DOHH2 (cell line): ENCODE results near the gene HLA-DRB1.
"Not testable (repeated sequence)": the region's sequence is repeated elsewhere in the genome, so short reads cannot be mapped to it uniquely, and the experiment has no call there.

Source experiments
- H3F3A ChIP-seq: fragments of 200-600 bp; sonication (generic), shearing (Covaris generic); 2 replicates; pipeline ENCODE4 v1.6.0; 2016; ENCODE audit warnings: antibody characterized with exemption, mild to moderate bottlenecking; ENCODE audit not compliant: control insufficient read depth, insufficient read depth
- H3K27ac ChIP-seq: fragments of 200-600 bp; sonication (generic); 2 replicates; pipeline ENCODE4 v1.5.1; 2014; ENCODE audit warnings: low read depth, mild to moderate bottlenecking, low read length, moderate library complexity
- H3K27me3 ChIP-seq: fragments of 200-600 bp; sonication (generic); 2 replicates; pipeline ENCODE4 v1.6.1; 2014; ENCODE audit warnings: mild to moderate bottlenecking, low read length, mixed read lengths; ENCODE audit not compliant: control insufficient read depth
- H3K36me3 ChIP-seq: fragments of 200-600 bp; sonication (generic); 2 replicates; pipeline ENCODE4 v1.6.1; 2014; ENCODE audit warnings: mild to moderate bottlenecking, low read length, moderate library complexity, mixed read lengths; ENCODE audit not compliant: control insufficient read depth
- H3K4me1 ChIP-seq: fragments of 200-600 bp; sonication (generic); 2 replicates; pipeline ENCODE4 v1.6.1; 2014; ENCODE audit warnings: mild to moderate bottlenecking, low read length, mixed read lengths; ENCODE audit not compliant: control insufficient read depth
- H3K4me2 ChIP-seq: fragments of 200-600 bp; sonication (generic); 2 replicates; pipeline ENCODE4 v1.6.0; 2014; ENCODE audit warnings: mild to moderate bottlenecking, low read length, moderate library complexity
- H3K4me3 ChIP-seq: fragments of 200-600 bp; sonication (generic); 2 replicates; pipeline ENCODE4 v1.5.1; 2014; ENCODE audit warnings: mild to moderate bottlenecking, low read length, mixed read lengths
- H3K79me2 ChIP-seq: fragments of 200-600 bp; sonication (generic); 2 replicates; pipeline ENCODE4 v1.6.1; 2014; ENCODE audit warnings: mild to moderate bottlenecking, low read length, mixed read lengths; ENCODE audit not compliant: control insufficient read depth
- H3K9me2 ChIP-seq: fragments of 200-600 bp; sonication (generic); replicated peaks from 2 replicates; pipeline ENCODE4 v1.6.1; 2014; ENCODE audit warnings: mild to moderate bottlenecking, low read length, mixed read lengths; ENCODE audit not compliant: control insufficient read depth
- H3K9me3 ChIP-seq: fragments of 200-600 bp; sonication (generic); 2 replicates; pipeline ENCODE4 v1.6.1; 2014; ENCODE audit warnings: antibody characterized with exemption, low read length, mixed read lengths; ENCODE audit not compliant: control insufficient read depth, insufficient read depth
- H4K20me1 ChIP-seq: fragments of 200-600 bp; sonication (generic); 2 replicates; pipeline ENCODE4 v1.6.0; 2014; ENCODE audit warnings: low read depth, mild to moderate bottlenecking, antibody characterized with exemption, low read length, moderate library complexity; ENCODE audit not compliant: control insufficient read depth, insufficient read depth
- EZH2phosphoT487 ChIP-seq: fragments of 200-600 bp; sonication (generic); IDR thresholded peaks from 2 replicates; pipeline ENCODE4 v1.6.1; 2017; ENCODE audit warnings: borderline replicate concordance, mild to moderate bottlenecking, antibody characterized with exemption, low read length, moderate library complexity, mixed read lengths
- TF ChIP-seq, protein P1 (sequence below): fragments of 200-600 bp; sonication (generic); IDR thresholded peaks from one replicate; pipeline ENCODE4 v1.5.1; 2014; ENCODE audit warnings: antibody characterized with exemption, mild to moderate bottlenecking, low read depth, low read length; ENCODE audit not compliant: poor library complexity, severe bottlenecking

Gene HLA-DRB1

DNA sequence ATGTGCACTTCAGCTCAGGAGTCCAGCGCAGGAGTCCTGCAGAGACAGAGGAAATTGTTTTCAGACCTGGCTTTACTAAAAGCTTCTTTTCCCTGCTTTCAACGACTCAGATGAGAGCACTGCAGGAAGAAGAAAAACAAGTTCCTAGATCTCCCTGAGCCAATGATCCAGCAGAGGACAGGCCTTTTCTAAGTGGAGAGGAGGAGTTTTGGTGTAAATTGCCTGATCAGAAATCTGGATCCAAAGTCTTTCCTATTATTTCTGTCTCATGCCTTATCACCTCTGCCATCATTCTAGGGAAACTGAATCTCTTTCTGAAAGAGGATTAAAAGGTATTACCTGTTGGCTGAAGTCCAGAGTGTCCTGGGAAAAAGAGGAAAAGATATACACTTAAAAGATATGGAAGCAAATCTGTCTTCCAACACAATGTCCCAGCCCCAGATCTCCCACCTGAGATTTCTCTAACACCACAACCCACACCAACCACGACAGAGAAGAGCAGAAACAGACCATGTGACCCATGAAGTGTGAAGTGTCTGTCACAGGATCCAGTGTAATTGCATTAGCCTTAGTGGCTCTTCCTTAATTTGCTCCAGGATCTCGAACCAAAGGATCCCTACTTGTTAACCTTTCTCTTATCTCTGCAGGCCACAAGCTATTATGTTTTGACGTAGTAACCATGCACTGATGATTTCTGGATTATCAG is 36.5 kb downstream of the HLA-DRB1 start:
- no peak overlapping the region for H3K4me3 ChIP-seq
- TF ChIP-seq EZH2phosphoT487 = no peak
- TF ChIP-seq, protein P1, sequence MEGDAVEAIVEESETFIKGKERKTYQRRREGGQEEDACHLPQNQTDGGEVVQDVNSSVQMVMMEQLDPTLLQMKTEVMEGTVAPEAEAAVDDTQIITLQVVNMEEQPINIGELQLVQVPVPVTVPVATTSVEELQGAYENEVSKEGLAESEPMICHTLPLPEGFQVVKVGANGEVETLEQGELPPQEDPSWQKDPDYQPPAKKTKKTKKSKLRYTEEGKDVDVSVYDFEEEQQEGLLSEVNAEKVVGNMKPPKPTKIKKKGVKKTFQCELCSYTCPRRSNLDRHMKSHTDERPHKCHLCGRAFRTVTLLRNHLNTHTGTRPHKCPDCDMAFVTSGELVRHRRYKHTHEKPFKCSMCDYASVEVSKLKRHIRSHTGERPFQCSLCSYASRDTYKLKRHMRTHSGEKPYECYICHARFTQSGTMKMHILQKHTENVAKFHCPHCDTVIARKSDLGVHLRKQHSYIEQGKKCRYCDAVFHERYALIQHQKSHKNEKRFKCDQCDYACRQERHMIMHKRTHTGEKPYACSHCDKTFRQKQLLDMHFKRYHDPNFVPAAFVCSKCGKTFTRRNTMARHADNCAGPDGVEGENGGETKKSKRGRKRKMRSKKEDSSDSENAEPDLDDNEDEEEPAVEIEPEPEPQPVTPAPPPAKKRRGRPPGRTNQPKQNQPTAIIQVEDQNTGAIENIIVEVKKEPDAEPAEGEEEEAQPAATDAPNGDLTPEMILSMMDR = no peak
- no peaks in the 10 kb centered on the region for H3K36me3 ChIP-seq
- no peaks in the 10 kb centered on the region for H3K9me2 ChIP-seq
- H3K79me2 ChIP-seq = no peaks in the 10 kb centered on the region
- no peaks in the 10 kb centered on the region for H4K20me1 ChIP-seq
- H3K27me3 ChIP-seq = no peaks in the 10 kb centered on the region
- no peaks in the 10 kb centered on the region for H3K9me3 ChIP-seq
- peaks cover 22% of the 10 kb centered on the region for H3K4me1 ChIP-seq
- peak overlapping the region; percentile 52 for H3K4me2 ChIP-seq
- H3F3A ChIP-seq = no peaks in the 10 kb centered on the region
- H3K27ac ChIP-seq = no peak overlapping the region

- Histone ChIP-seq H3K4me2 (no peak overlapping the region), H3K79me2 (no peaks in the 10 kb centered on the region)
Observed at GRCh38 chr6:32551410-32551809, 38.2 kb downstream of the HLA-DRB1 start.

GRCh38 chr6:32539839-32540238 is 49.8 kb downstream of the HLA-DRB1 start:
- no peak for TF ChIP-seq EZH2phosphoT487

More at GRCh38 chr6:32551410-32551809, 38.2 kb downstream of the HLA-DRB1 start:
- Histone ChIP-seq H3K27ac (no peak overlapping the region), H3K9me3 (no peaks in the 10 kb centered on the region), H3K27me3 (no peaks in the 10 kb centered on the region), H3K9me2 (no peaks in the 10 kb centered on the region), H3K4me3 (no peak overlapping the region), H3K36me3 (no peaks in the 10 kb centered on the region), H4K20me1 (no peaks in the 10 kb centered on the region), H3F3A (no peaks in the 10 kb centered on the region), H3K4me1 (peaks cover 22% of the 10 kb centered on the region)
- no peak for TF ChIP-seq EZH2phosphoT487
- TF ChIP-seq, protein P1 = no peak

GRCh38 chr6:32530431-32530793 is 59.2 kb downstream of the HLA-DRB1 start:
- not testable (repeated sequence) for H3K9me3 ChIP-seq, H3K27me3 ChIP-seq, H3F3A ChIP-seq, H3K9me2 ChIP-seq, H3K36me3 ChIP-seq, H4K20me1 ChIP-seq
- peak overlapping the region; percentile 94 for H3K4me2 ChIP-seq
- peaks cover 33% of the 10 kb centered on the region for H3K4me1 ChIP-seq
- H3K4me3 ChIP-seq = peak overlapping the region; percentile 96
- H3K79me2 ChIP-seq = peaks cover 21% of the 10 kb centered on the region
- H3K27ac ChIP-seq = 0 out of 2 replicates have a peak overlapping the region, but pooled peaks have one; percentile 30

More at GRCh38 chr6:32539839-32540238, 49.8 kb downstream of the HLA-DRB1 start:
- Histone ChIP-seq H3K27me3 (no peaks in the 10 kb centered on the region), H4K20me1 (no peaks in the 10 kb centered on the region), H3K36me3 (no peaks in the 10 kb centered on the region), H3K4me3 (no peak overlapping the region), H3K9me3 (no peaks in the 10 kb centered on the region; the same call in 1 of the 2 replicates), H3K79me2 (no peaks in the 10 kb centered on the region), H3K9me2 (no peaks in the 10 kb centered on the region), H3K27ac (no peak overlapping the region), H3K4me2 (no peak overlapping the region), H3F3A (no peaks in the 10 kb centered on the region), H3K4me1 (no peaks in the 10 kb centered on the region)
